Mammary epithelial cell (primary cell): ENCODE data around the gene PRKN.

Experiments
- EZH2 ChIP-seq: IDR thresholded peaks from 2 replicates; pipeline ENCODE4 v1.6.1; 2012; ENCODE audit warnings: low read length, inconsistent platforms, borderline replicate concordance
- TF ChIP-seq, protein P1 (sequence below), 2 donors: IDR thresholded peaks in 1 of 2; conservative IDR thresholded peaks in 1 of 2; 2 replicates each; pipeline ENCODE4 v1.5.1; 2011 to 2012; ENCODE audit warnings: inconsistent platforms in 2 of 2, low read length in 2 of 2, mild to moderate bottlenecking in 2 of 2, control low read depth in 1 of 2, low read depth in 1 of 2; ENCODE audit not compliant: insufficient read depth in 1 of 2; ENCODE audit errors: extremely low read depth in 1 of 2

DNA sequence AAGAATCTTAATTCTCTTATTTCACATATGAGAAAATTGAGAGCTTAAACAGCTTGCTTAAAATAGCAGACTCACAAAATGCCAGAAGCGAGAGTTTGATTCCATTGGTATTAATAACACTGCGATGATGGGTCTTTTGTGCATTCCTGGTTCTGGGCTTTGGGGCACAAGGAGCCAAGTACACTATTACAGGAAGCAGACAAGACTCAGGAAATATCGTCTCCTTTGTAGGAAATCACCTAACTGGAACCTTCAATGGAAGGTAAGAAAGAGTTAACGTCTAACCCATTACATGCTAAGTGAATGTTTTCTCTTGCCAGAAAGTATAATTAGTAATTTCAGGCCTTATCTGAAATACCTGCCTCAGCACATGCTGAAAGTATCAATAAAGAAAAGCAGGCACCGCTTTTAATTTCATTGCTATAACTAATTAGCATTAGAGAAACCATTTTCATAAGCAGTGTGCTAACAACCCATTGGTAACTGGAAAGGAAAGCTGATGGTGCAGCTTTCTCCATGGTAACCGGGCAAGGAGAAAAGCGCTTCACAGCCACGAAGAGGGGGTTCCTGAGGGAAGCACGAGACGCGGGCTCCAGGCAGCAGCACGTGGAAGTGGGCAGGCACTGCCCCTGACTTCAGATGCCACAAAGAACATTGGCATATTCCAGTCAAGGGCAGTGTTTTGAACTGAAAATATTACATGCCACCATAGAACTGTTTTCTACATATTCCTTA lies 1247.0 kb downstream of the PRKN start:
- TF ChIP-seq, protein P1, sequence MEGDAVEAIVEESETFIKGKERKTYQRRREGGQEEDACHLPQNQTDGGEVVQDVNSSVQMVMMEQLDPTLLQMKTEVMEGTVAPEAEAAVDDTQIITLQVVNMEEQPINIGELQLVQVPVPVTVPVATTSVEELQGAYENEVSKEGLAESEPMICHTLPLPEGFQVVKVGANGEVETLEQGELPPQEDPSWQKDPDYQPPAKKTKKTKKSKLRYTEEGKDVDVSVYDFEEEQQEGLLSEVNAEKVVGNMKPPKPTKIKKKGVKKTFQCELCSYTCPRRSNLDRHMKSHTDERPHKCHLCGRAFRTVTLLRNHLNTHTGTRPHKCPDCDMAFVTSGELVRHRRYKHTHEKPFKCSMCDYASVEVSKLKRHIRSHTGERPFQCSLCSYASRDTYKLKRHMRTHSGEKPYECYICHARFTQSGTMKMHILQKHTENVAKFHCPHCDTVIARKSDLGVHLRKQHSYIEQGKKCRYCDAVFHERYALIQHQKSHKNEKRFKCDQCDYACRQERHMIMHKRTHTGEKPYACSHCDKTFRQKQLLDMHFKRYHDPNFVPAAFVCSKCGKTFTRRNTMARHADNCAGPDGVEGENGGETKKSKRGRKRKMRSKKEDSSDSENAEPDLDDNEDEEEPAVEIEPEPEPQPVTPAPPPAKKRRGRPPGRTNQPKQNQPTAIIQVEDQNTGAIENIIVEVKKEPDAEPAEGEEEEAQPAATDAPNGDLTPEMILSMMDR (conservative IDR thresholded peaks at IDR 0.05 in 1 of 2, IDR thresholded peaks at IDR 0.05 in 1 of 2; ENCODE audit: extremely low read depth in 1 of 2, insufficient read depth in 1 of 2, low read depth in 1 of 2, low read length in 2 of 2), result no peak
- no peak for TF ChIP-seq EZH2
